GM18511 (cell line): ENCODE data around the gene DOK1.

Experiments used
- ATAC-seq: cut with Tn5 transposase; IDR thresholded peaks from one replicate; pipeline ENCODE4 v1.9.1; 2021; ENCODE audit warnings: mild to moderate bottlenecking, moderate library complexity; ENCODE audit not compliant: unreplicated experiment

DOK1 gene

DNA sequence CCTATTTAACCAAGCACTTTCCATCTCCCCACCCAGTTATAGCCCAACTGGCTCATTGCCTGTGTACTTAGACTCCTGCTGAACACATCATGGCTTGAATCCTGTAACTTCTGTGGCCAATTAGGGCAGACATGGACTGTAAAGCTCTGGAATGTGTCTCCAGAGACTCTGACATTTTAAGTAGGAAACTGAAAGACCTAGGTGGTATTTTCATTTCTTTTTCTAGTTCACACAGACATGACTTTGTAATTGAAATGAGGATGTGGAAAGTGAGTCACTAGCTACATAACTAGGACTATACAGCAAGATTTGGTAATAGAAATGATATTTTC lies 12.2 kb downstream of the DOK1 start:
- ATAC-seq: peak; percentile 48

DNA sequence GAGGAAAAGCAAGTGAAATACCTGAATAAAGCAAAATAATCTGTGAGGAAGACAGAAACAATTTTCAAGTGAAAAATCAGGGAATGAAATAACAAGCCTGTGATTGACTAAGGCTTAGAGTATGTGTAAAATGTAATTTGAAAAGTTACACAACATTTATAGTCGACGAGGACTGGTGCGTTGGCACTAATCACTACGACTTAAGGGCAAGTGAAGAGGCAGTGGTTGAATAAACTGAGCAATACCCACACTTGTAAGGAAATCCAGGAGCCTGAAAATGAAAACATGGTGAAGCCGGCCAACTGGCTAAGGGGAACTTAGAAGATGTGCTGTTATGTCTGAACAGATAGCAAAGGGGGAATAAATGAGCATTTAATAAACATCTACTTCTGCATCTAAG lies 13.4 kb downstream of the DOK1 start:
- ATAC-seq: no peak

DNA sequence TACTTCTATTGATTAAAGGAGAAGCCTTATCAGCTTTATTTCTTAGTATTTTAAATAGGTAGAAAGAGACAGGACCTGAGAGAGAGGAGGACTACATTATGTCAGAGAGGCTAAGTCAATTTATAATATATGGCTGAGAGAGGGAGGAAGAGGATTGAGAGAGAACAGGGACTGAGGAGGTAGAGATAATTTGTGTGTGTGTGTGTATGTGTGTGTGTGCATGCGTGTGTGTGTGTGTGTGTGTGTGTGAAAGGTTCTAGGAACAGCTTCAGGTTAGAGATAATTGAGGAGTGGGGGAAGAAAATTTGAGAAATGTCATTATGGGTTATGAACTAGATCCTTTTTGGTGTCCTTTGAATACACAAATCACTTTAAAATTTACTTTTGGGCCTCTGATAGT lies 15.2 kb downstream of the DOK1 start:
- ATAC-seq: no peak

DNA sequence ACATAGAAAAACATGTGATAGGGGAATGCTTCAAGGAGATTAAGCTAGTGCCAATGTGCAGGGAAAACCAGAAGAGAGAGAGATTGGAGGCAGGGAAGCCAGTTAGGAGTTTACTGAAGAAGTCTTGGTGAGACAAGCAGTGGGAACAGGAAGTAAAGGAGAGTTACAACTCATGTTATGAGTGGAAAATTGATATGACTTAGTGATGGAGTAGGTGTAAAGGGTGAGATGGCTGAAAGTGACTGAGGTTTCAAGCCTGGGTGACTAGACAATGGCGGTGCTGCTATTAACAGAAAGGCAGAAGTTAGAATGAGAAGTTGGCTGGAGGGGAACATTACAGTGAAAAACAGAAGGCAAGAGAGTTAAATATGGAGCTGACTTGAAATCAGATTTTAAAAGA lies 16.5 kb downstream of the DOK1 start:
- peak; percentile 72 for ATAC-seq

DNA sequence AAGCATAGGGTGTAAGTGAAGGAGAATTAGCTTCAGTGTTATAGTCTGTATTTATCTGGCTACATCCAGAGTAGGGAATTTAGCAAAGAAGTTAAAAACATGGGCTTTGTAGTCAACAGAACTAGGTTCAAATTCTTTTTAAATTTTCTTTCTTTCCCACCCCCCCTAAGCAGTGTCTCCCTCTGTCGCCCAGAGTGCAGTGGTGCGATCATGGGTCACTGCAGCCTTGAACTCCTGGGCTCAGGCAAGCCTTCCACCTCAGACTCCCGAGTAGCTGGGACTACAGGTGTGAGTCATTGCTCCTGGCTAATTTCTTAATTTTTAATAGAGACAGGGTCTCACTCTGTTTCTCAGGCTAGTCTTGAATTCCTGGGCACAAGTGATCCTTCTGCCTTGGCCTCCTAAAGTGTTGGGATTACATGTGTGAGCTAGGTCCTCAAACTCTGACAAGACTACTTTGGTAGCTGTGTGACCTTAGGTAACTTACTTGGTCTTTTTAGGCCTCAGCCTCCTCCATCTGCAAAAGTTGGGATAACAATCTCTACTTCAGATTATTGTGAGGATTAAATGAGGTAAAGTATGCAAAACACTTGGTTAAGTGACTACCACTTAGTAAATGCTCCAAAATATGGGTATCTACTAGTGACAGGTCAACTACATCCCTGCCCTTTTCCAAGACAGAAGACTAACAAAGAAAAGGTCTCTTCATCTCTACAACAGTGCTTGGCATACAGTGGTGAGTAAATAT lies 17.8 kb downstream of the DOK1 start:
- no peak for ATAC-seq

DNA sequence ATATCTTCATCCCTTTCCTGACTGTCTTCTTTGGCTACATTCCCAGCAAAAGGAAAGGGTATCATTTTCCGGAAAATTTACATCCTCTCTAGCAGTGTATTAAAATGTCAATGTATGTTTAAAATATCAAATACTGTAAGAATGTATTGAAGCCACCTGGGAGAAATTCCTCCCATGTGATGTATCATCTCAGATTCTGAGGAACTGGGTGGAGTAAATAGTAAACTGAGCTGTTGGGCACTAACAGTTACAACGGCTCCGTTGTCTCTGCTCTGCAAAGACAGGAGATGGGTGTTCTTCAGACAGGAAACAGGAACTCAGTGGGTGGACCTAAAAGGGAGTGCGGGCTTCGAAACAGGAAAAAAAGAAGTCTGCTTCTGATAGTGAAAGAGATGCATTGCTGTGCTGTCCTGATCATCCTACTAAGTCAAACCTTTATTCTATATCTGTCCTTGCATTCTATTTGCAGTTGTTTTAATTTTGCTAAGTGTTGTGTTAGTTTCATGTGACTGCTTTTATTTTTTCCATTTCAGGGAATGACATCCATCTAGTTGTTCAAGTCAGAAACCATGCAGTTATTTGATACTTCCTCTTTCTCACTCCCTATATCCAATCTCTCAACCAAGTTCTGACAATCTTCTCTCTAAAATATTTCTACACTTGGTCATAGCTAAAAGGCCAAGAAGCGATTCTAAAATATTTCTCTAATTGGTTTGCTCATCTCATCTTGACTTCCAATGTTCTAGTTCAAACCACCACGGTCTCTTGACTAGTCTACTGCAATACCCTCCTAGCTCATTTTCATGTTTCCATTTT lies 19.4 kb downstream of the DOK1 start:
- peak; percentile 47 for ATAC-seq

DNA sequence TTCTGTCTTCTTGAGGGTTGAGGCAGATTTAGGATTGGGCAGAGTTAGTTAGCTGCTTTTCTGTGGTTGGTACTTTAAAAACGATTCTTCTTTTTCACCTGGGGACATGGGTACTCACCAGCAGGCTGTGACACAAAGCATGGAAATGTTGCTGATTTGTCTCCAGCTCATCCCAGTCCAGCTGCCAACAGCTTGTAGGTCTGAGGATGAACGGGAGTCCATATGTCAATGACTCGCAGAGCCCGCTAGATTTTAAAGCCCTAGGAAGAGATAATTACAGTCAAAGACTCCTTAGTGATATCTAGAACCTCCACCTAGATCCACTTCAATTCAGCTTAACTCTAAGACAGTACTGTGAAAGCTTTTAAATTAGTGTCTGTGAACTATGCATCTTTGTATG lies 20.8 kb downstream of the DOK1 start:
- ATAC-seq: no peak

DNA sequence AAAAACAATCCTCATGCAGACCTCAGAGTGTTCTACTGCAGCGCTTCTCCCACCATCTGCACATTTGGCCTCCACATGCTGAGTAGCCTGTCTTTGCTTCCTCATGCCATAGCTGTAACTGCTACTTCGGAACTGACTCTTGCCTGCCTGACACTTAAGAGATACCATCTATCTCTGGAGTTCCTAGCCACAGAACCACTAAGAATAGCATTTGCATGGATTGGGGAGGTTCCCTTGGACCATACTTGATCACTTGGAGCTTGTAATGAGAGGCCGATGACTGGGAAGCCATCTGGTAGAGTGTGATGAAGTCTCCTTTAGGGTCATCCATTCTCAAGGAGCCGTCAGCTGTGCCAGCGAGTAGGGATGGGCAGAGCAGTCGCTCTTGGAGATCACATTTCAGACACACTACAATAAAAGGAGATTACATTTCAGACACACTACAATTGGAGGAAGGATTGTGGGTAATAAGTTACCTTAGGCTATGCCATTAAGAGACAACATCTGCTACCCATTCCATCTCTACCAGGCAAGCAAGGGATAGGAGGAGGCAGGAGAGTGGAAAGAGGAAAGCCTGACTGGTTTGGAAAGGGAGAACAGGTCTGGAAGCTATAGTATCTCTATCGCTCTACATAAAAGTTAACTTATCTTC lies 21.8 kb downstream of the DOK1 start:
- no peak for ATAC-seq

DNA sequence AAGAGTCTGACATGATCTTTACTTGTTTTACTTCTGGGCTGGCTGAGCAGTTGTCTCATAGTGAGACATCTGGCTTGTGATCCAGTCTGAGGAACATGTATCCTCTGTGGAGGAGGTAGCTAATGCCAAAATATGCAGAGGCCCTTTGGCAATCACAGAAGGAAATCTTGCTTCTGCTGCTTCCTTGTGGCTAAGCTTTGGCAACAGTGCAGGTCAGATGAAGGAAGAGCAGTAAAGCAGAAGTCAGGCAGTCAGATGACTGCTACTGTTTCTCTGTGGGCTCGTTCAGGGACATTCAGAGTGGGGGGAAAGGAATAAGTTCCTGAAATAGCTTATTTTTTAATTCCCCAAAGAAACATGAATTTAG lies 22.3 kb downstream of the DOK1 start:
- peak; percentile 23 for ATAC-seq

DNA sequence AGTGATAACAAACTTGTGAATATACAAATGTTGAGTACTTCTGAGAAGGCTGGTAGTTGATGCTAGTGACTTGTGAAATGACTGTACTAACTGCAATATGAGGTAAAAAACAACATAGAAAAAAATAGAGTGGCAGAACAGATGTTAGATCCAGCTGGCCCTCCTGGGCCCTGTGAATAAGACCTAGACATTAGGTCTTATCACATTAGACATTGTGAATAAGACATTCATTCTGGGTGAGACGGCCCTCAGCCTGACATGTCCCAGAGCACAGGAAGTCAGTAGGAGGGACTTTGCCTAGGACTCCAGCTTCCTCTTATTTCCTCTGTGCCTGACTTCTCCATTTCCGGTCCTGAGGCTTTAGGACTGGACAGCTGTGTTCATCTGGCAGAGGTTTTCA lies 22.9 kb downstream of the DOK1 start:
- peak; percentile 49 for ATAC-seq

DNA sequence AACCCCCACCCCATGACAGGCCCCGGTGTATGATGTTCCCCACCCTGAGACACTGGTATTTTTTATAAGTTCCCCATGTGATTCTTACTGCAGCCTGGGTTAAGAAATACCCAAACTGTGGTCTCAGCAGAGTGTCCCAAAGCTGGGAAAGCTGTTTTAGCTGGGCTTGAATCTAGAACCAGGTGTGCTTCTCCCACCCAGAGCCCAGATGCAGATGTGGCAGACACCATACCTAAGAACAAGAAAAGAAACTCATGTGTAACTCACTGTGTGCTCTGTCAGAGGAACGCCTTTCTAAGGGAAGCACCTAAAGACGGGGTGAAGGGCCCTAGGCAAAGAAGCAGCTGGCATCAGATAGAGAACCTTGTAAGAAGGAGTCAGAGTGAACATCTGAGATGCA lies 23.9 kb downstream of the DOK1 start:
- peak; percentile 39 for ATAC-seq

DNA sequence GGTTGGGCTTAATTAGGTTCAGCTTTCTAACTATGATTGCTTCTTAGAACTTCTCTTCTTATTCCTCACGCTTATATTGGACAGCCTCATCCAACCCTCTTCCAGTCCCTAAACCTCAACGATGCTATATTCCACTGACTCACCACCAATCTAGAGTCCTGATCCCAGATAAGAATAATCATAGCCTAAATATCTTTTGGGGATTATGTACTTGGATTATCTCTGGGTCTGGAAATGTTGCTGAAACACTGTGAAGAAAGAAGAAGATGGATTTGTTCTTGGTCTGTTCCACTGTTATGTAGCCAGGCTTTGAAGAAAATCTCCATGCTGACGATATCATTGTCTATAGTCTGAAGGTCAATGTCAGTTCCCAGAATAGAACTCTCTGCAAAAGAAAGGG lies 26.9 kb downstream of the DOK1 start:
- ATAC-seq: no peak

DNA sequence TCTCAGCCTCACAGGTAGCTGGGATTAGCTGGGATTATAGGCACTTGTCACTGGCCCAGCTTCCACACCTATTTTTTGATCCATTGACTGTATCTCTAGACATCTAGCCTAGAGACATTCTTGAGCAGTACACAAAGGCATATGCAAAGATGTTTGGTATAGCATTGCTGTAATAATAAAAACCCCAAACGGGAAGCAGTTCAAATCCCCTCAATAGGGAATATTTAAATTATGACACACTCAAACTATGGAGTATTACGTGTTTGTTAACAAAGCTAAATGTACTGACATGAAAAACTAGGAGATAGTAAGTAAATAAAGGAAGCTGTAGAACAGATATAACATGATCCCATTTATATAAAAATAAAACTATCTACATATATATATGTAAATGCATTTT lies 27.7 kb downstream of the DOK1 start:
- no peak for ATAC-seq

DNA sequence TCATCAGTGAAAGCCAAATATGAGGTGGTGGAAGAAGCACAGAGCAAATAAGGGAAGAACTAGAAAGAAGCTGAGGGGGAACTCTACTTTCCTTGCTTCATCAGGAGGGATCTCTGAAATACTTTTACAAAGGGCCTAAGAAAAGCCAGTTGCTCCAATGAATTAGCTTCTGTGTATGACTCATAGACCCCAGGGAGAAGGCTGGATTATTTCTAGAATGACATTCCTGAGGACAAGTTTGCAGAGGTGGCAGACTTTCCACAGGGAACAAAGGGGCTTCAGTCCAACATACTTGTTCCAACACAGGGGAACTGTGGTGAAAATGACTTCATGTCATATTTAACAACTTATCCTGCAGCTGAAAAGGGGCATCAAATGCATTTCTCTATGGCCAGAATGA lies 29.0 kb downstream of the DOK1 start:
- ATAC-seq: no peak

DNA sequence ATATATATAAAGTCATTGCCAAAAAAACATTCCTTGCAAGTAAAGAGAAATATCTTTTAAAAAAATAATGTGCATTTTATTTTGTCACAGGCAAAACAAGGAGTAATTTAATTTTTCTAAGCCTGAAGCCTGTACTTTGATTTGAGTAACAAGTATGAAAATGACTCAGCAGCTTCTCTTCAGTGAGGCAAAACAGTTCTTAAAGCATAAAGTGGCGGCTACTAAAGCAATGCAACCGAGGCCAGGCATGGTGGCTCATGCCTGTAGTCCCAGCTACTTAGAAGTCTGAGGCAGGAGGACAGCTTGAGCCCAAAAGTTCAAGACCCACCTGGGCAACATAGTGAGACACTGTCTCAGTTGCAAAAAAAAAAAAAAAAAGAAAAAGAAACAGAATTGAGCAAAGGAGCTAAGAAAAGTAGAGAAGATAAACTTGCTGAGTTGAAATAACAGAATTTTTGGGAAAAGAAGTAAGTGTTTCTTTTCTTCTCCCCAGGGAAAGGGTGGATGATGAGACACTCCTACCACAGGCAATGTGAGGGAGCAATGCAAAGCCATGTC lies 29.6 kb downstream of the DOK1 start:
- peak; percentile 65 for ATAC-seq

DNA sequence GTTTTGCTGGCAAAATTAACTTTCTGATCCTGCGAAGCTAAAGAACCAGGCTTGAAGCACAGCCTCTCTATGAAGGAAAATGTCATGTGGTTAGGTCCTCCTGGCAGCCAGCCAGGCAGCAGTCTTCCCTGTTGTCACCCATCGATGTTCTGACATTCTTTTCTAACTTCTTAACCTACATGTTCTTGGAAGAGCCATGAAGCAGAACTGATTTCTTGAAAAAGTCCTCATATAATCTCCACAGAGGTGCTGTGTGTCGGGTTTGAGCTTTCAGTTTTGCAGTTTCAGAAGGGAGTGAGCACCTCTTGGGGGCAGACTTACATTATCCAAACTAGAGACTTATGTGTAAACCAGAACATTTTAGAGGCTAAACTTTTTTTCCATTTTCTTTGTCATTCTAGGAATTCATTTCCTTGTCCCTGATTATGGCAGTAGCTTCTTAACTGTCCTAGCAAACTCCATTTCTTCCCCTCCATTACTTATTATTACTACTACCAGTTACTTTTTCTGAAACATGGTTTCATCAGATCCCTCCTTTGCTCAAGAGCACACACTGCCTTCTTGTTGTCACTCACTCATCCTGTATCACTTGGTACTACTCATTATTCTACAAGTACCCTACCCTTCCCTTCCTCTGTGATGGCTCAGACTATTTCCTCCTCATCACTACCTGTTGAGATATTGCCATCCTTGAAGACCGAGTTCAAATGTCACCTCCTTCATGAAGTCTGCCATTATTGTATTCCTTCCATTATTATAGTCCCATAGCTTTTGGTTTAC lies 31.1 kb downstream of the DOK1 start:
- no peak for ATAC-seq

DNA sequence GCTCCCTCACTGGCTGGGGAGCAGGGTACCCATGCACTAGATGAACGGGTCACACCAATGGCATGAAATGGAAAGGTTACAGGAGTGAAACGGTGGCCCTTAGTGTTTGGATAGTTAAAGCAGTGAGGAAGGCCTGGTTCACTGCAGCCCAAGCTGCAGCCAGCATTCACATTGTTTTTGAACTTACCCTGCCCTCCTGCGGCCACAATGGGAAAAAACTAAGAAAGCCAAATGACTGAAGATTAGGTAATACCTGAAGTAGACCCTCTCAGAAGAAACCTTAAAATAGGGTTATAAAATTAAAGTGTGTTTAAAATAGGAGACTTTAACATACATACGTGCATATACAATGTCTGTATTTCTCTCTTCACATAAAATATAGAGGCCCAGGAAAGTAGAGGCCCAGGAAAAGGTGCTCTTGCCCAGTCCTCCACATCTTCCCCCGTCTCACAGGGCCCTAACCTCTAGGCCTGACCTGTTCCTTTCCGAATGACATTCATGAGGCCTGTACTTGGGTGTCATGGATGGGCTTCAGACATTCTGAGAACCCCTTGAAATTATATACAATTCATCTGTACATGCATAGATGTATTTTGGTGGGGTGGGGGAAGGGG lies 33.3 kb downstream of the DOK1 start:
- peak; percentile 79 for ATAC-seq

DNA sequence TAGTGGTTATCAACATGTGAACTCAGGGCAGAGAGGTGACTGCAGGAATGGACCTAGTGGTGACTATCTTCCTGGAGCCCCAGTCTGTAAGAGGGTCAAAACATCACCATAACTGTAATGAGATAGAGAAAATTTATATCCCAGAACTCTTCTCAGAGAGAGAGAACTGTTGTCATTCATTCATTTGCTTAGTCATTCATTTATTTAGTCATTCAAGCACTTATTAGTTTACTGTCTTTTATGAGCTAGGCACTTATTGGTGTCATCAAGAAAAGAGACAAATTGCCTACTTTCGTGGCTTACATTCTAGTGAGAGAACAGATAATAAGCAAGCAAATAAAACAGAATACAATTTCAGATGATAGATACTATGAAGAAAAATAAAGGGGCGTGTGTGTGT lies 34.1 kb downstream of the DOK1 start:
- no peak for ATAC-seq

DNA sequence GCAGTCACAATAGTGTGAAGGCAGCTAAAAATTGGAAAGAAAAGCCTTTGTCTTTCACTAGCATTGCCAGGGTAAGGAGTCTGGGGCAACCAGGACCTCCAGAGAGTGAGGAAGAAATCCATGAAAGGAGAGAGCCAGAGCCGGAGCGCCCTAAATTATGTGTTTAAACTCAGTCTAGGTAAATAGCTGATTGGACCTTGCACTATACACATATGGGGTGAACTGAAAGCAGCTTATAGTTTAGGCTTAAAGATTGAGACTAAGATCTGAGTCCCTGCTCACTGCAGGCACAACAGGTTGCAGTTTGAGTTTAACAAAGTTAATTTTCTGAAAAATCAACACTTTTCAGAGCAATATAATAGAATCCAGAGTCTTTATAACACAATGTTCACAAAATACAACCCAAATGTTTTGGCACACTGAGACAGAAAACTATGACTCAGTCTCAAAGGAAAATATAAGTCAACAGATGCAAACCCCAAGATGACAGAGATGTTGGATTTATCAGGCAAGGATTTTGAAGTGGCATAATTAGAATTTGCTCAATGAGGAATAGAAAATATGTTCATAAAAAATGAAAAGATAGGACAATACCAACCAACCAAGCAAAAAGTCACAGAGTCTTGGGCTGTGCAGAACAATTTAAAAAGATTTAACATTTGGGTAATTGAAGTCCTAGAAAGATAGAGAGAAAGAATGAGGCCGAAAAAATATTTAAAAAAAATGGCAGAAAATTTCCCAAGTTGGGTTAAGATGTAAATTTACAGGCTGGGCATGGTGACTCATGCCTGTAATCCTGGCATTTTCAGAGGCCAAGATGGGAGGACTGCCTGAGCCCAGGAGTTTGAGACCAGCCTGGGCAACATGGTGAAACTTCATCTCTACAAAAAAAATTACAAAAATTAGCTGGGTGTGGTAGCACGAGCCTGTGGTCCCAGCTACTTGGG lies 39.6 kb downstream of the DOK1 start:
- ATAC-seq: no peak

DNA sequence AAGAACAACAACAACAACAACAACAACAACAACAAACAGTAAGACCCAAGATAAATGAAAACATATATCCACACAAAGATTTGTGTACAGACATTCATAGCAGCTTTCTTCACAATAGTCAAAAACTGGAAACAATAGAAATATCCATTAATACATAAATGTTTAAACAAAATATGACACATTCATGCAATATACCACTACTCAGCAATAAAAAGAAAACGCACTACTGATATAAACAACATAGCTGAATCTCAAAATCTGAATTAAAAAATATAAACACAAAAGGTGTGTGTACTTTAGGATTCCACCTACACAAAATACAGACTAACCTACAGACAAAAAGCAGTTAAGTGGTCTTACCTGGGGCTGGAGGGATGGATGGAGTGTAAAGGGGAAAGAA lies 42.1 kb downstream of the DOK1 start:
- ATAC-seq: no peak
